ENCODE measurements around the gene FASLG. TPM values are rescaled to one million over a fixed set of nuclear protein-coding genes. Genes with fewer than 3 reads are reported as not detected.
A peak's percentile ranks its signal among the peaks of the same experiment; 100 is the strongest.
"Not testable (repeated sequence)": the region's sequence is repeated elsewhere in the genome, so short reads cannot be mapped to it uniquely, and the experiment has no call there.

FASLG gene
- total RNA-seq, 4 donors from 2014 or later, result 0.33 TPM; not detected in 3

DNA sequence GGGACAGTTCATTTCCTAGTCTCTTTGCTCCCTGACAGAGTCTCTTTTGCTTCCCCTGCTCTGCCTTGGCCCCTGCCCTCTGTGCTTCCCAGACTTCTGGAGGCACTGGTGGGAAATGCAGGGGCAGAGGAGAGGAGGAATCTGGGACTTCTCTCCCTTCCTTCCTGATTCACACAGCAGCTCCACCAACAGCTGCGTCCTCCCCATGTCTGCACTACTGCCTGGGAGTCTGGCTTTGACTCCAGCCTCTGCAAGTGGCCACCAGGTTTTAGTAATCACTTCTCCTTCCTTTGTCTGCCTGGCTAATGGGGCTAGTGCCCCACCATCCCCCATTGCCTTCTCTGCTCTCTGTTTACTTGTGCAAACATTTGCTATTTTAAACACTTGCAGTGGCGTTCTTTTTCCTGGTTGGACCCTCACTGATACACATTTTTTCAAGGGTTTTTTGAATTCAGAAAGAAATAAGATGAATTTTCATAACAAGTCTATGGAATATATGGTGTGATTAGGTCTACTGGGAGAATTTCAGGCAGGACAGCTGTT is 21.9 kb downstream of the FASLG start:
- H3K27me3 ChIP-seq, result no peaks in the 10 kb centered on the region
- H3K4me3 ChIP-seq, result no peak overlapping the region
- H3K36me3 ChIP-seq, result no peaks in the 10 kb centered on the region
- peak; percentile 85 for DNase-seq (ENCODE audit: extremely low spot score)
- intact Hi-C loops (cut with DNase I), result no loop called here
- no peaks in the 10 kb centered on the region for H3K4me1 ChIP-seq
- peaks cover 0 to 11% (median 3%) of the 10 kb centered on the region in 4 donors for H3K9me3 ChIP-seq
- TF ChIP-seq CTCF (IDR thresholded peaks at IDR 0.05) (no peak), POLR2A (IDR thresholded peaks at IDR 0.05; ENCODE audit: low read depth) (no peak), POLR2AphosphoS5 (IDR thresholded peaks at IDR 0.05) (no peak), EP300 (IDR thresholded peaks at IDR 0.05) (no peak)
- H3K27ac ChIP-seq (replicated peaks in 1 of 4), result no peak overlapping the region
- WGBS, result 50% methylated on average over 2 of the region's 2 CpGs

DNA sequence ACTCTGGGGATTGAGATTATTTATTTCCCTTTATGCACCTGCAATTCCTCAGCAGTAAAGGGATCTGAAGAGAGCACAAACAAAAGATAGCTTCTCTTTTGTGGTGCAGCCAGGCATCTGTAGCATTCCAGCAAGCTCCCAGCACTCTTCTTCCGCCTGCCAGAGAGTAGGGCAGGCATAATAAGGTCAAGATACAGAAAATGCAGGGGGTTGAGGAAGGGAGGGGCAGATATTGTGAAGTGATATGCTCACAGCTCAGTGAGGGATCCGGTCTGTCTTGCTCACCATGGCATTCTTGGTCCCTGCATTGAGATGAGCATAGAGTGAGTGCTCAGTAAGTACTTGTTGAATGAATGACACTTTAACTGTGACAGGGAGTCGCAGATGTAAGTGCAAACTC is 23.9 kb downstream of the FASLG start:
- DNase-seq (ENCODE audit: extremely low spot score), result no peak
- intact Hi-C loops (cut with DNase I), result no loop called here
- no peak overlapping the region for H3K27ac ChIP-seq (replicated peaks in 1 of 4)
- no peak for TF ChIP-seq POLR2AphosphoS5 (IDR thresholded peaks at IDR 0.05)
- no peak for TF ChIP-seq CTCF (IDR thresholded peaks at IDR 0.05)
- no peak for TF ChIP-seq EP300 (IDR thresholded peaks at IDR 0.05)
- TF ChIP-seq POLR2A (IDR thresholded peaks at IDR 0.05; ENCODE audit: low read depth), result no peak
- H3K27me3 ChIP-seq, result no peaks in the 10 kb centered on the region
- no peaks in the 10 kb centered on the region for H3K36me3 ChIP-seq
- WGBS, result 91% methylated on average over 3 of the region's 3 CpGs
- peaks cover 0 to 11% (median 3%) of the 10 kb centered on the region in 4 donors for H3K9me3 ChIP-seq
- no peaks in the 10 kb centered on the region for H3K4me1 ChIP-seq
- no peak overlapping the region for H3K4me3 ChIP-seq

GRCh38 chr1:172686143-172686542 is 27.2 kb downstream of the FASLG start:
- Histone ChIP-seq H3K36me3 (no peaks in the 10 kb centered on the region), H3K4me1 (no peaks in the 10 kb centered on the region), H3K4me3 (no peak overlapping the region), H3K9me3 (no peaks in the 10 kb centered on the region), H3K27ac (replicated peaks in 1 of 4) (no peak overlapping the region), H3K27me3 (no peaks in the 10 kb centered on the region)
- intact Hi-C loops (cut with DNase I), result no loop called here
- TF ChIP-seq EP300 (IDR thresholded peaks at IDR 0.05) (no peak), POLR2A (IDR thresholded peaks at IDR 0.05; ENCODE audit: low read depth) (no peak), CTCF (IDR thresholded peaks at IDR 0.05) (no peak), POLR2AphosphoS5 (IDR thresholded peaks at IDR 0.05) (no peak)
- 86% methylated on average over 1 of the region's 1 CpG for WGBS
- no peak for DNase-seq (ENCODE audit: extremely low spot score)

GRCh38 chr1:172688428-172689085 is 29.7 kb downstream of the FASLG start:
- H3K27me3 ChIP-seq; intact Hi-C loops (cut with DNase I); H3K4me3 ChIP-seq; DNase-seq (ENCODE audit: extremely low spot score); H3K9me3 ChIP-seq; H3K4me1 ChIP-seq; H3K27ac ChIP-seq (replicated peaks in 1 of 4); H3K36me3 ChIP-seq: not testable (repeated sequence)
- 82% methylated on average over 2 of the region's 2 CpGs for WGBS

GRCh38 chr1:172690925-172691324 is 32.0 kb downstream of the FASLG start:
- H3K27ac ChIP-seq (replicated peaks in 1 of 4); H3K9me3 ChIP-seq; H3K27me3 ChIP-seq; DNase-seq (ENCODE audit: extremely low spot score); intact Hi-C loops (cut with DNase I); H3K36me3 ChIP-seq; H3K4me1 ChIP-seq; H3K4me3 ChIP-seq: not testable (repeated sequence)
- WGBS, result 67% methylated on average over 1 of the region's 1 CpG

DNA sequence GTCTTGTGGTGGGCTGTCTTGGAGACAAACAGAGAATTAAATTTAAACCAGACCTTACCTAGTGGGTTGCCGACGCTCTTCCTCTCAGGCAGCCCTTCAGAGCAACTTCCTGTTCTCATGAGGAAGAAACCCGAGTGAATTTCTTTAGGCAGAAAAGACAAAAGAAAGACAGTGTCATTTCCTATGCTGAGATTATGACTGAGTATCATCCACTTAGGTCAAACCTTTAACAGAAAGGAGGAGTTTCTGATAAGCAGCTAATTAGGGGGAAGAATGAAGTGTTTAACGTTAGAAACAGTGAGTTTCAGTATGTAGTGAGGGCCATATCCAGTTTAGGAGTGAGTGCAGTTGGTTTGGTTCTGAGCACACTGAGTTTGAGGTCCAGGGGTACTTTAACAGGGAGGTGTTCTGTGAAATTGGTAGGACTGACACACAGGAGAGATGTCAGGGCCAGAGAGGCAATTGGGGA is 38.7 kb downstream of the FASLG start:
- intact Hi-C loops (cut with DNase I), result no loop called here
- Histone ChIP-seq H3K27me3 (no peaks in the 10 kb centered on the region), H3K9me3 (no peaks in the 10 kb centered on the region), H3K36me3 (no peaks in the 10 kb centered on the region), H3K4me3 (no peak overlapping the region), H3K27ac (replicated peaks in 1 of 4) (no peak overlapping the region), H3K4me1 (peaks cover 0 to 7% (median 0%) of the 10 kb centered on the region in 4 donors)
- 62% methylated on average over 4 of the region's 4 CpGs for WGBS
- TF ChIP-seq POLR2A (IDR thresholded peaks at IDR 0.05; ENCODE audit: low read depth), result no peak
- no peak for DNase-seq (ENCODE audit: extremely low spot score)
